DMS53 treated with DMSO at 0.1 percent for 48 hours (cell line): ENCODE results near the gene PODXL2.
"Not testable (repeated sequence)": the region's sequence is repeated elsewhere in the genome, so short reads cannot be mapped to it uniquely, and the experiment has no call there.

Source experiments
- DNase-seq: peaks from one replicate; lab custom pipeline; 2025; ENCODE audit not compliant: unreplicated experiment; lab: John Stamatoyannopoulos, UW

PODXL2 gene

GRCh38 chr3:127673191-127674100 is 44.5 kb downstream of the PODXL2 start:
- DNase-seq, result no peak

GRCh38 chr3:127674101-127674721 is 45.2 kb downstream of the PODXL2 start:
- no peak for DNase-seq

- no peak for DNase-seq
Observed at GRCh38 chr3:127674790-127675189, 45.8 kb downstream of the PODXL2 start.

GRCh38 chr3:127675651-127676391 is 46.8 kb downstream of the PODXL2 start:
- no peak for DNase-seq

- no peak for DNase-seq
Observed at GRCh38 chr3:127676456-127676855, 47.5 kb downstream of the PODXL2 start.

GRCh38 chr3:127676921-127677351 is 48.0 kb downstream of the PODXL2 start:
- DNase-seq, result no peak

- no peak for DNase-seq
Observed at GRCh38 chr3:127677541-127678314, 48.7 kb downstream of the PODXL2 start.

GRCh38 chr3:127678315-127678599 is 49.3 kb downstream of the PODXL2 start:
- DNase-seq, result no peak

GRCh38 chr3:127678611-127679533 is 49.9 kb downstream of the PODXL2 start:
- DNase-seq, result no peak

GRCh38 chr3:127679534-127680145 is 50.7 kb downstream of the PODXL2 start:
- DNase-seq, result no peak

- no peak for DNase-seq
Observed at GRCh38 chr3:127680146-127680661, 51.2 kb downstream of the PODXL2 start.

- no peak for DNase-seq
Observed at GRCh38 chr3:127680798-127681221, 51.8 kb downstream of the PODXL2 start.

- not testable (repeated sequence) for DNase-seq
Observed at GRCh38 chr3:127682175-127682554, 53.2 kb downstream of the PODXL2 start.

- no peak for DNase-seq
Observed at GRCh38 chr3:127682561-127682960, 53.6 kb downstream of the PODXL2 start.

GRCh38 chr3:127684871-127685707 is 56.1 kb downstream of the PODXL2 start:
- no peak for DNase-seq

GRCh38 chr3:127685708-127686511 is 56.9 kb downstream of the PODXL2 start:
- DNase-seq, result no peak

GRCh38 chr3:127686512-127686894 is 57.5 kb downstream of the PODXL2 start:
- DNase-seq, result no peak
